ENCODE measurements around the gene TRIM65.

GRCh38 chr17:75910699-75911098 lies 13.9 kb upstream of the TRIM65 start:
- TF ChIP-seq CTCF (IDR thresholded peaks at IDR 0.05; ENCODE audit: insufficient read depth, low read depth, low read length) = no peak
- TF ChIP-seq EZH2 (IDR thresholded peaks at IDR 0.05; ENCODE audit: insufficient read depth, low read length) = no peak

Data from astrocyte (in vitro differentiated cells and primary cell).